Fibroblast of gingiva (primary cell): ENCODE data around the gene ZNF827.
A peak's percentile ranks its signal among the peaks of the same experiment; 100 is the strongest.
"Not testable (repeated sequence)": the region's sequence is repeated elsewhere in the genome, so short reads cannot be mapped to it uniquely, and the experiment has no call there.

Source experiments
- DNase-seq: peaks from one replicate; pipeline ENCODE4 v3.0.0-alpha.2; 2011; ENCODE audit warnings: low read depth

The ZNF827 gene

GRCh38 chr4:145863191-145863590 lies 75.4 kb downstream of the ZNF827 start:
- DNase-seq: no peak

GRCh38 chr4:145861336-145862318 lies 77.0 kb downstream of the ZNF827 start:
- peak; percentile 46 for DNase-seq

DNA sequence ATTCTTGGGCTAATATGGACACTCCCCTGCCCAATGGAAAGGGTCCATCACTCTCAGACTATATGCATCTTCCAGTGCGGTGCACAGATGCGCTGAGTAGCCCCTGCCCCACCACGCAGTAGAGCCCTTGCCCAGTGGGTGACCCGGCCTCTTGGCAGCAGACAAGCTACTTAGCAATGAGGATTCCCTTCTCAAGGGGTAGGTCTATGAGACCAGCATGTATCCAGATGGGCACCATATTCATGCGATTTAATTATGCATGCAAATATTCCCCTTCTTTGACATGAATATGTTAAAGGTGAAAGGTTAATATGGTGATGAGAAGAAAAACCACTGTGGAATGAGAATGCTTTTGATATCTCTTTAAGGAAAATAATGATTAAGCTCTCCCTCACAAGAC lies 77.7 kb downstream of the ZNF827 start:
- no peak for DNase-seq

- DNase-seq: no peak
Observed at GRCh38 chr4:145860446-145860845, 78.2 kb downstream of the ZNF827 start.

- no peak for DNase-seq
Observed at GRCh38 chr4:145859926-145860325, 78.7 kb downstream of the ZNF827 start.

GRCh38 chr4:145859426-145859825 lies 79.2 kb downstream of the ZNF827 start:
- DNase-seq: no peak

- peak; percentile 73 for DNase-seq
Observed at GRCh38 chr4:145852256-145852839, 86.3 kb downstream of the ZNF827 start.

- no peak for DNase-seq
Observed at GRCh38 chr4:145851511-145852201, 87.0 kb downstream of the ZNF827 start.

DNA sequence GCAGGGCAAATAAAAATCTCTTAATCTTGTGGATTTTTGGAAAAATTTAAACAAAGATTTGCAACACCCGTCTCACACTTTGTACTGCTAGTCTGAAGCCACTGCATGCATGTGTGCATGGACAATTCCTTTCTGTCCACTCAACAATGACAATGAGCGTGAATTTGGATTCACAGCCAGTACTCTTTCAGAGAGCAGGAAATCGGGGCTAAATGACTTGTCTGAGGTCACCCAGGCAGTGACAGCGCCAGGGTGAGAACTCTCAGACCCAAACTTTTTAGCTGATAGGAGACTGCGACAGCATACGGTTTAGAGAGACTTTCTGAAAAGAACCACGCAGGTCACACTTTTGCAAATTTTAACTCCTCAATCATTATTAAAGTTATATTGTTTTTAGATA lies 90.9 kb downstream of the ZNF827 start:
- no peak for DNase-seq

DNA sequence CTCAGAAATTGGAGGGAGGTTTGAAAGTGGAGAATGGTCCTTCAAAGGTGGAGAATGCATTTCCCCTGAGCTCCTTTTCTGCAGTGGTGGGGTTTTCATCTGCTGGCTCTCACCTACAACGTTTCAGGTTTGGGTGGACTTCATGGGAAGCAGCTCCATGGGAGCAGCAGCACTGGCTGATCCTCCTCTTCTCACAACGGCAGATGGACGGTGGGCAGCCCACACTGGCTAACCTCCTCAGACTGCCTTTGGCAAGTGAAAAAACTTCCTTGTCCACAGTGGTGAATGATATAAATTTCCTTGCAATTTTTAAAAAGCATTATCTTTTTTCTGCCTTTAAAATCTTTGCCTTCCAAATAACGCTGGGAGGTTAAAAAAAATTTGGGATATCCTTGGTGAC lies 93.5 kb downstream of the ZNF827 start:
- no peak for DNase-seq

- no peak for DNase-seq
Observed at GRCh38 chr4:145843639-145844038, 95.0 kb downstream of the ZNF827 start.

GRCh38 chr4:145843148-145843547 lies 95.5 kb downstream of the ZNF827 start:
- peak; percentile 86 for DNase-seq

GRCh38 chr4:145842224-145842887 lies 96.3 kb downstream of the ZNF827 start:
- DNase-seq: peak; percentile 36

DNA sequence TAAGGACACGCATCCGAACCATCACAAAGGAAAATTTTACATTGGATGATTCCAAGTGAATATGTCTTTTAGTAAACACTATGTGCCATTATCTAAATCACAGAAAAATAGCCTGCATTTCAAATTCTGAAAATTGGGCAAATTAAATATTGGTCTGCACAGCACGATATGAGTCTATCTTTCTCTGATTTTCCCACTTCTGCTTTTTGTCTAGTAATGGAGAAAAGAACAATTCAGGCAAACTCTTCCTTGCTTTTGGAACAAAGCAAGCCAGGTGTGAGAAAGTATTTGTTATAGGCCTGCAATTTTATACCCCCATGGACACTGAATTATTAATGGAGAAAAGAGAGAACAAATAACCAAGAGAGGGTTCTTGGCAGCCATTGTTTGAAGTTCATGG lies 97.8 kb downstream of the ZNF827 start:
- no peak for DNase-seq

DNA sequence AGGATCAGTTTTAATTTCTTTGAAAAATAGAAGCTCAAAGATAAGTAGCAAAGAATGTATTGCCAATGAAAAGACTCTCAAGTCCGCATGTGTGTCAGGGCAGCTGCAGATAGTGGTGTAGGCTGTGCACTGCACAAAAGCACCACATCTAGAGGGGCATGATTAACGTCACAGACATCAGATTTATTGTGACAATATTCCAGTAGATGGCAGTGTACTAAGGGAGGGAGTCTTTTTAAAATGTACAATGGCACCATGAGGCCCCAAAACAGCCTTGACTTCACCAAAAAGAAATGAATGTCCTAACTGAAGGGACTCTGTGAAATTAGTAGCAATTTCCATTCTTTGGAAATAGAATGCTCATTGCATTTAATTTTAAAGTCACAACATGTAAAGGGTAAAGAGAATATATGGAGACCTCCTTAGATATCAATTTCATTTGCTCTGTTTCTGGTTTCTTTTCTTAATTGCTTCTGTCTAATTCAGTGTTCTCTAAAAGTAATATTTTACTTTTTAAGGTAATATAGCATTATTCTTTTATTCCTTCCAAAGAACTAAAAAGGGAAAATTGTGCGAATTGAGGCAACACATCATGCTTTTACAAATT lies 98.4 kb downstream of the ZNF827 start:
- peak; percentile 44 for DNase-seq

GRCh38 chr4:145839151-145839550 lies 99.5 kb downstream of the ZNF827 start:
- DNase-seq: peak; percentile 14

GRCh38 chr4:145832384-145832783 lies 106.2 kb downstream of the ZNF827 start:
- not testable (repeated sequence) for DNase-seq

DNA sequence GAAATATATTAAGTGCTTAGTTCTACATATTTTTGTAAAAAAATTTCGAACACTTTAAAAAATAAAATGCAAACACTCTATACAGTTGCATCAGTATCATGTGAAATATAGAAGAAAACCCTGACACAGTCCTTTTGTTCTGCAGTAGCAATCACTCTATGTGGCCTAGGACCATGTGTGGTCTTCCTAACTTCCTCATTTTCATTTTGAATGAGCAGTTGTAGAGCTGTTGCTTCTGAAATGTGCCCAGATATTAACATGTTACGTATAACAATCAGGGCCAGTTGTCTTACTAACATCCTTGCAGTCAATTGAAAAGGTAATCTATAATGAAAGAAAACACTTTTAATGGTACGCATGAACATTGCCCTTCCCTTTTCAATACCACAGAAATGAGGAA lies 107.9 kb downstream of the ZNF827 start:
- no peak for DNase-seq

DNA sequence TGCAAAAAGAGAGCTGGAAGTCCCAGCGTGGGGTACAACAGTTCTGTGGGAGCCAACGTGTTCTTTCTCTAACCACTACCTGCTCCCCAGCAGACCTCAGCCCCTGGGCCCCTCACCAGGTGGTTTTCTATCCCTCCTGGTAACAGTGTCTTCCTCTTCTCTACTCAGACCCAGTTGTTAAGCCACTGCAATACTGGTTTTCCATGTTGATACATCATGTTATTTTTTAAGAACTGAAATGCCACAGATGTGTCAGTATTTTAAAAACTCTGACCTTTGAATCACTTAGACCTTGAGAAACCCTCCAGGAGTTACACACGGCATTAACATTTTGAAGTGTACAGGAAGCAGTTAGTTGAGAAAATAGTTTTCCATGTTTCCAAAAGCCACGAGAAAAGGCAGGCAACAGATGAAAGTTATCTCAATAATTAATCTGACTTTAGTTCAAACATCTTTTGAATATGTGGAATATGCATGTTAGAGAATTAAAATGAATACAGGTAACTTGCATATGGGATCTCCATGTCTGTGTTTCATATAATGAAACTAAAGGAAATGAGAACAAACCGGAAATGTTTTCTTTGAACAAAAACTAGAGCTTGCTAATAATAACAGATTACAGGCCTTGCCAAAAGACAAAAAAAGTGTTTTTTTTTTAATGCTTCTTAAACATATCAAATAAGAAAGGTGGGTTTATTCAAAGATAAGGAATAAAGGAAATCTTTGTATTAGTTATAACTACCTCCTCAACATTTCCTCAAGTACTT lies 108.8 kb downstream of the ZNF827 start:
- DNase-seq: no peak

GRCh38 chr4:145828802-145829485 lies 109.7 kb downstream of the ZNF827 start:
- DNase-seq: no peak
